ENCODE results near the gene NUP58. TPM values are rescaled to one million over a fixed set of nuclear protein-coding genes. Genes with fewer than 3 reads are reported as not detected.

Gene NUP58
- total and polyA plus RNA-seq, 9 donors = 15.3 to 57.0 (median 42.9) TPM

DNA sequence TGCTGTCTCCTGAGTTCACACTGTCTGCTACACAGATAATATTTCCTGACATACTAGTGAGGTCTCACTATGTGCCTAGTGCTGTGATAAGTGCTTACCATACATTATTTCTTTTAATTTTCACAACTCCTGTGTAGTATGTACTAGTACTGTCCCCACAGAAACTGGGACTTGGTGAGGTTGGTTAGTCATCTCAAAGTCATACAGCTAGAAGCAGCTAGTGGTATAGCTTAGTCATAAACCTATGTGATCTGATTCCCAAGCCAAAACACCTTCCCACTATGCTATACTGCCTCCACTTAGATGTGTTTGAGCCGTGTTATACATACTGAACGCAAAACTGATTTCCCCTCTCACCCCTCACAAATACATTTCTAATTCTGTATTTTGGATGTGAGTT, 24.7 kb upstream of the NUP58 start:
- no peak for DNase-seq
- Histone ChIP-seq H3K27ac (no peak overlapping the region), H3K9me3 (no peaks in the 10 kb centered on the region), H3K4me3 (no peak overlapping the region), H3K27me3 (no peaks in the 10 kb centered on the region), H3K4me1 (ENCODE audit: insufficient read depth) (peaks cover 3% of the 10 kb centered on the region), H3K36me3 (no peaks in the 10 kb centered on the region)
- 93 to 97% (median 96%) methylated on average over 2 of the region's 2 CpGs for WGBS, 3 donors
- intact Hi-C loops (cut with DNase I) = no loop called here
- TF ChIP-seq EP300 (IDR thresholded peaks at IDR 0.05) (no peak), POLR2A (IDR thresholded peaks at IDR 0.05) (no peak)
- TF ChIP-seq, protein P1, sequence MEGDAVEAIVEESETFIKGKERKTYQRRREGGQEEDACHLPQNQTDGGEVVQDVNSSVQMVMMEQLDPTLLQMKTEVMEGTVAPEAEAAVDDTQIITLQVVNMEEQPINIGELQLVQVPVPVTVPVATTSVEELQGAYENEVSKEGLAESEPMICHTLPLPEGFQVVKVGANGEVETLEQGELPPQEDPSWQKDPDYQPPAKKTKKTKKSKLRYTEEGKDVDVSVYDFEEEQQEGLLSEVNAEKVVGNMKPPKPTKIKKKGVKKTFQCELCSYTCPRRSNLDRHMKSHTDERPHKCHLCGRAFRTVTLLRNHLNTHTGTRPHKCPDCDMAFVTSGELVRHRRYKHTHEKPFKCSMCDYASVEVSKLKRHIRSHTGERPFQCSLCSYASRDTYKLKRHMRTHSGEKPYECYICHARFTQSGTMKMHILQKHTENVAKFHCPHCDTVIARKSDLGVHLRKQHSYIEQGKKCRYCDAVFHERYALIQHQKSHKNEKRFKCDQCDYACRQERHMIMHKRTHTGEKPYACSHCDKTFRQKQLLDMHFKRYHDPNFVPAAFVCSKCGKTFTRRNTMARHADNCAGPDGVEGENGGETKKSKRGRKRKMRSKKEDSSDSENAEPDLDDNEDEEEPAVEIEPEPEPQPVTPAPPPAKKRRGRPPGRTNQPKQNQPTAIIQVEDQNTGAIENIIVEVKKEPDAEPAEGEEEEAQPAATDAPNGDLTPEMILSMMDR (IDR thresholded peaks at IDR 0.05) = no peak

DNA sequence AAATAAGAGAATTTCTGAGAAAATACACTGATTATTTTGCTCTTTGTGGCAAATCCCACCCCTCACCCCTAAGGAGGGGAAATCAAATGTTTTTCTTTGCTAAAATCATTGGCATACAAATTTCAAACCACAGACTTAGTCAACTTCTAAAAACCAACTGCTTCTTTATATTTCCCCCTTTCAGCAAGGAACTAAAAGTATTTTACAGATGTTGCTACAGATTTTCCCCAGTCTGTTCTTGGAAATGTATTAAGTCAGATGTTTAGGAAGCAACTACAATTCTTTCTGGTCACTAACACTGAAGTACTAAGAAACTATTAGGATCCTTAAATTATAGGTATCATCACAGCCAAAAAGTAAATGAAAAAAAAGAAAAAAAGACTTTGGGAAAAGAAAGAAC, 21.0 kb upstream of the NUP58 start:
- intact Hi-C loops (cut with DNase I) = no loop called here
- DNase-seq = no peak
- Histone ChIP-seq H3K4me3 (no peak overlapping the region), H3K9me3 (no peaks in the 10 kb centered on the region), H3K36me3 (no peaks in the 10 kb centered on the region), H3K4me1 (ENCODE audit: insufficient read depth) (no peaks in the 10 kb centered on the region), H3K27me3 (no peaks in the 10 kb centered on the region), H3K27ac (no peak overlapping the region)
- TF ChIP-seq POLR2A (IDR thresholded peaks at IDR 0.05) = no peak
- TF ChIP-seq EP300 (IDR thresholded peaks at IDR 0.05) = no peak
- TF ChIP-seq, protein P1 (IDR thresholded peaks at IDR 0.05) = no peak

DNA sequence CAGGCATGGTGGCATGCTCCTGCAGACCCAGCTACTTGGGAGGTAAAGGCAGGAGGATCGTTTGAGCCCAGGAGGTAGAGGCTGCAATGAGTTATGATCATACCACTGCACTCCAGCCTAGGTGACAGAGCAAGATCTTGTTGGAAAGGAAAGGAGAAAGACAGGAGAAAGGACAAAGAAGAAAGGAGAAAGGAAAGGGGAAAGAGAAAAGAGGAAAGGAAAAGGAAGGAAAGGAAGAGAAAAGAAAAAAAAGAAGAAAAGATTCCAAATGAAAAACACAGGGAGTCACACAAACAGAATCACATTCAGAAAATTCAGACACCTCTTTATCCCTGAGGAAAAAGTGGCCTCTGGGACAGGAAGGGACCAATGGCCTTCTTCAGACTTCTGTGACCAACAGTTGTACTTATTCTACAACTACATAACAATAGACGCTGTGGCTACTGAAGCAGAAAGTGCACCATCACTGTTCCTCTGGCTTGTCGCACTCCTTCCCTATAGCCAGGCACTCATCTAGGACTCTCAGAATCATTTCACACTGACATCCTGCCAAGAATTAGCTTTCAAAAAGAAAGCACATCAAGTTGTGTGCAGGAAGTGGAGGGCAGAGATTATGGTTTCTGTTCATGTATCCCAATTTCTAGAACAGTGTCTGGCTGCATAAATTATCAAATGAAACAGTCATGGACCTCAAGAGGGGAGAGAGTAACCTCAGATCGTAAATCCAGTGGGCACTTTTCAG, 20.1 kb upstream of the NUP58 start:
- H3K4me1 ChIP-seq (ENCODE audit: insufficient read depth) = peaks cover 4% of the 10 kb centered on the region
- TF ChIP-seq, protein P1 (IDR thresholded peaks at IDR 0.05) = no peak

DNA sequence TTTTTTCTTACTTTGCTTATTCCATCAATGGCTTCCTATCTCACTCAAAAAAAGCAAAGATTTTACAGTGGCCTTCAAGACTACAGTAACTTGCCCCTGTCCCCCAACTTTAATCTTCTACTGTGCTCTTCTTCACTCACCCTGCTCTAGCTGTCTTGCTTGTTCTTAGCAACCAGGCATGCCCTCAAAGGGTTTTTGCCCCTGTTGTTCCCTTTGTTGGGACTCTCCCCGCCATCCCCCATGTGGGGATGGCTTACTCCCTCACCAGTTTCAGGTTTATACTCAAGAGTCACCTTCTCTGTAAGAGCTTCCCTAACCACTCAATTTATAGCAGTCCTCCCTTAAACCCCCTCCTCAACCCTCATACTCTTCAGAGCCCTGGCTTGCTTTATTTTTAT, 19.5 kb upstream of the NUP58 start:
- intact Hi-C loops (cut with DNase I) = no loop called here
- 87 to 94% (median 93%) methylated on average over 1 of the region's 1 CpG for WGBS, 3 donors
- Histone ChIP-seq H3K4me1 (ENCODE audit: insufficient read depth) (peaks cover 4% of the 10 kb centered on the region), H3K27me3 (no peaks in the 10 kb centered on the region), H3K36me3 (no peaks in the 10 kb centered on the region), H3K9me3 (no peaks in the 10 kb centered on the region), H3K27ac (no peak overlapping the region), H3K4me3 (no peak overlapping the region)
- TF ChIP-seq, protein P1 (IDR thresholded peaks at IDR 0.05) = no peak
- no peak for TF ChIP-seq POLR2A (IDR thresholded peaks at IDR 0.05)
- TF ChIP-seq EP300 (IDR thresholded peaks at IDR 0.05) = no peak
- DNase-seq = no peak

More for the DNA sequence above, 20.1 kb upstream of the NUP58 start:
- intact Hi-C loops (cut with DNase I) = no loop called here
- no peak for DNase-seq
- WGBS, 3 donors = 65 to 73% (median 66%) methylated on average over 4 of the region's 4 CpGs
- H3K36me3 ChIP-seq = no peaks in the 10 kb centered on the region
- H3K27me3 ChIP-seq = no peaks in the 10 kb centered on the region
- H3K27ac ChIP-seq = no peak overlapping the region
- no peak overlapping the region for H3K4me3 ChIP-seq
- H3K9me3 ChIP-seq = no peaks in the 10 kb centered on the region
